UCSD-AML1 (cell line): ENCODE measurements around the gene ARHGAP8.
A peak's percentile ranks its signal among the peaks of the same experiment; 100 is the strongest.
"Not testable (repeated sequence)": the region's sequence is repeated elsewhere in the genome, so short reads cannot be mapped to it uniquely, and the experiment has no call there.

ENCODE experiments used
- DNase-seq: peaks from one replicate; lab custom pipeline; 2025; ENCODE audit not compliant: unreplicated experiment; lab: John Stamatoyannopoulos, UW

The ARHGAP8 gene

DNA sequence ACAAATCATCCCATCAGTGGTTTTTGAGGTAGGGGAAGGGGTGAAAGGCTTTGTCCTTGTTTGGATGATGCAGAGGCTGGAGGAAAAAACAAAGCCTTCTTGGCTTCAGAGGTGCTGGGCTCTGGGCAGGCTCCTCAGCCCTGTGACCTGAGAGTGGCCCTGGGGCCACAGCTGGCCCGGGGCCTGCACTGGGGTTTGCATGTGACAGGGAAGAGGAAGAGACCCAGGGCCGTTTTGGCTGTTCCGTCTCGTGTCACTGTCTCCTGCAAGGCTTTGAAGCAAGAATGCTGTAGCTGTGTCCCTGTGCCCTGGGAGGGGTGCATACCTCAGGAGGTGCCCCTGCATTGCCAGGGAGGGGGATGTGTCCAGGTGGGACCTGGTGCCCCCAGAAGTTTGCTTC is 12.6 kb downstream of the ARHGAP8 start:
- DNase-seq, result no peak

DNA sequence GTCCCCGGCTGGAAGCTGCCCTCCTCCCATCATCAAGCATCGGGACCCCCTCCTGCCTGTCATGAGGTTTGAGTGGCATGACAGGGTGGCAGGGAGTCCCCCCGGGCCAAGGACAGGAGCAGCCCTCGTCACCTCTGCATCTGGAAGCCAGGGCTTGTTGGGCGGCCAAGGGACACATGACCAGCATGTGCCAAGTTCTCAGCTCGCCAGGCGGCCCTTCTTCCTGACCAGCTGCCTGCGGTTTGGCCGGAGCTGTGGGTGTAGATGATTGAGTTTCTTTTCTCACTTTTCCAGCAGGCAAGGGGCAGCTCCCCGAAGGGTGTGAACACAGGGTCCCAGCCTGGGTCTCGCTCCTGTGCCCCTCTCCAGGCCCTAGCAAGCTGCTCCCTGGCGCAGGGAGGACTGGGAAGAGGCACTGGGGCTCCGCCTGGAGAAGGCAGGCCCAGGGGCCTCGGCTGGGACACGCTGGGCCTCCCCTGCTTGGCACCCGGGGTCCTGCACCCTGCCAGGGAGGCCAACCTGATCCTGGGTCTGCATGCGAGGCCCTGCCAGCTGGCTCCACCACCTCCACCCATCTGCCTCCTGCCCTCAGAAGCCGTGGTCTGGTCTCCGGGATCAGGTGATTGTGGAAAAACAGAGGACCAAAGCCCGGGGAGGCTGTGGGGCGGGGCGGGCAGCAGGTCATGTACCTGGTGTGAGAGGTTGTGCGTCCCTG is 13.4 kb downstream of the ARHGAP8 start:
- DNase-seq, result no peak

DNA sequence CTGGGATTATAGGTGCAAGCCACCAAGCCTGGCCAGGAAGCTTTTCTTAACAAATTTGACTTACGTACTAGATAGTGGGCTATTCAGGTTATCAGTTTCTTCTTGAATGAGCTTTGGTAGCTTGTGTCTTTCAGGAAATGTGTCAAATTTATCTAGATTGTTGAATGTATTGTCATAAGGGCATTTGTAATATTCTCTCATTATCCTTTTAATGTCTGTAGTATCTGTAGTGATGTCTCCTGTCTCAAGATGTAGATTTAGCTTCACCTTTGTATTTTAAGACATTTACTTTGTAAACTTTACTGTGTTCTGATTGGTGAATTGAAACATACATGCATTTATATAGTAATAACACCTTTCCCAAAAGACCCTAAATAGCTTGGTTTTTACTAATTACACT is 20.7 kb downstream of the ARHGAP8 start:
- no peak for DNase-seq

DNA sequence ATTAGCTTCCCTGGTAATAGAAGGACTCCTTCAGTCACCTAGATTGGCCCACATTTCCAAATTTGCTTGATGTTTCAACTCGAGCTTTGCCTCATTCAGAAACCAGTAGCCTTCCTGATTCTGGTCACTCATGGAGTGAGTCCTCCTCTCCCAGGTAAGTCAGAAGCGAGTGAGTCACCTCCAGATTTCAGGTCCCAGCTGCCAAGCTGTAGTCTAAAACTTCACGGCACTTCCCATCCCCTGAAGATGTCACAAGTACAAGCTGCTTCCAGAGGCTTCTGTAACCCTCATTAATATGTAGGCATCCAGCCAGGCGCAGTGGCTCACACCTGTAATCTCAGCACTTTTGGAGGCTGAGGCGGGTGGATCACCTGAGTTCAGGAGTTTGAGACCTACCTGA is 23.5 kb downstream of the ARHGAP8 start:
- DNase-seq, result no peak

DNA sequence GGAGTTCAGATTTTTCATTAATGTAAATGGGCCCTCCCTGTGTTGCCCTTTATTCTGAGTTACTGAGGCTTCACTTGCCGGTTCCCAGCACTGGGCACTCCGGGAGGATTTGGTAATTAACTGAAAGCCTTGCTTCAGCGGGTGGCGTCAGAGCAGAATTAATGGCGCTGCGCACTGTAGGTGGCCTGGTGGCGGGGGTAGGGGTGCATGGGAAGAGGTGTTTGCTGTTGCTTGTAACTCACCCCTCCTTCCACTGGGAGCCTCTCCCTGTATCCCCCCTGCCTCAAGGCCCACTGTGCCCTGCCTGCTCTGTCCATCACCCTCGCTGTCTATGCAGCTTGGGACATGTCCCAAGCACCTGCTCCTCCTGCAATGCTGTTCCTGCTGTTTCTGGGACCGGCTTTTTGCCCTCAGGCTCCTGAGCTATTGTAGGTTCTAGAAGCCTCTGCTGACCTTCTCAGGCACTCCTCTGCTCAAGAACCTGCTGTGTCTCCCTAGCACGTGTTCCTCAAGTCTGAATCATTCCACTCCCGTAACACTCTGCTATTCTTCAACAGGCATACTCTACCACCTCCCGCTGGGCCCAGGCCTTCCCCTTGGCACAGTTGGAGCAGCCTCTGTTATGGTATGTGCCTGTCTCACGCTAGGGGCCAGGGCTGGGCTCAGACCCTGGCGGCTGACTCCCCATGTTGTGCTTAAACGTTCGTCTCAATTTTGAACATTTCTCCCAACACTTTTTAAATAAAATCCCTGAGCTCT is 24.4 kb downstream of the ARHGAP8 start:
- DNase-seq, result no peak

DNA sequence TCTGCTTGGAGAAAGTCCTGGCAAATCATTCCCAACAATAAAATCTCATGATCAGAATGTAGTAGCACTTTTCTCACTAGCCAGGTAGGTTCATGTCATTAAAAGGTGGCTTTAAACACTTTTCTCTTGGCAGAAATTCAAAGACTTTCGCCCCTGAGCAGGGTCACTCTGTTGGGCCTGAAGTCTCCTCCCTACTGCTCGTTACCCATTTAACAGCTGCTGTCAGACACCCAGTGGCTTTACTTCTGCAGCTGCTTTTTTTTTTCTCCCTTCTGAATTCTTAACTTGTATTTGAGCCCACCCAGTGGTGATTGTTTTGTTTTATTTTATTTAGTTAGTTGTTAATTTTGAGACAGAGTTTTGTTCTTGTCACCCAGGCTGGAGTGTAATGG is 25.0 kb downstream of the ARHGAP8 start:
- DNase-seq, result no peak

DNA sequence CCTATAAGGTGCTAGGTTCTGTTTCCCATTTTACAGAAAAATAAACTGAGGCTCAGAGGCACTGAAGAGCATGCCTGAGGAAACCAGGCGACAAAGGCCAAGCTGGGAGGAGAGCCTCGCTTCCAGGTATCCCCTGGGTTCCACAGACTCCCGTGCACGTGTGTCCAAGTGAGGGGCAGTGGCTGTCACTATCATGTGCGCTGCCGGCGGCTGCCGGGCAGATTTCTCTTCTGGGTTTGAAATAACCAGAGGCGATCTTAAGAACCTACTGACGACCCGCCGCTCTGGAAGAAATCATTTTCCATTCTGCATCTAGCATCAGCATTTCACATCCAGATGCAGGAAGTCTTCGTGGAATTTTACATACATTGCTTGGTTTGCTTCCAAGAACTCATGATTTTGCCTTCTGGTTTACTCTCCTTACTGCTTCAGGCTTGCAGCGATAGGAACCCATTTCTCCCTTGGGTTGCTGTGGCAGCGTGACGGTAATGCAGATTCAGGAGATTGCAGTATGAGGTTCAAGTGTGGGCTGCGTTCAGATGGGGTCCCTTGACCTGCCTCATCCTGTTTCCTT is 28.6 kb downstream of the ARHGAP8 start:
- DNase-seq, result no peak

DNA sequence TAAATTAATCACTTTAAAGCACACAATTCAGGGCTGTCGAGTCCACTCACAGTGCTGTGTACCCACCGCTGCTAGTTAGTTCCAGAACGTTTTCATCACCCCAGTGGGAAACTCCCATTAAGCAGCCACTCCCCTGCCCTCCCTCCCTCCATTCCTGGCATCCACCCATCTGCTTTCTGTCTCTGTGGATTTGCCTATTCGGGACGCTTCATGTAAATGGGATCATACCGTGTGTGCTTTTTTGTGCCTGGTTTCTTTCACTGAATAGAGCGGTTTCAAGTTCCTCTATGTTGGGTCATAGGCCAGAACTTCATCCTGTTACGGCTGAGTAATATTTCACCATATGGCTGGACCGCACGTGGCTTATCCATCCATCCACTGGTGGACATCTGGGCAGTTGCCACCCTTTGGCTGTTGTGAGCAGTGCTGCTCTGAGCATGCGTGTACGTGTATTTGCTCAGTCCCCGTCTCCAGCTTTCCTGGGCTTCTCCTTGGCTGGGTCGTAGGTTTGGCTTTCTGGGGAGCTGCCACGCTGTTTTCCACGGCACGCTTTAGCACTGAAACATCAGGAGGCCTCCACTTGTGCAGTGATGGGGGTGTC is 30.1 kb downstream of the ARHGAP8 start:
- DNase-seq, result no peak

DNA sequence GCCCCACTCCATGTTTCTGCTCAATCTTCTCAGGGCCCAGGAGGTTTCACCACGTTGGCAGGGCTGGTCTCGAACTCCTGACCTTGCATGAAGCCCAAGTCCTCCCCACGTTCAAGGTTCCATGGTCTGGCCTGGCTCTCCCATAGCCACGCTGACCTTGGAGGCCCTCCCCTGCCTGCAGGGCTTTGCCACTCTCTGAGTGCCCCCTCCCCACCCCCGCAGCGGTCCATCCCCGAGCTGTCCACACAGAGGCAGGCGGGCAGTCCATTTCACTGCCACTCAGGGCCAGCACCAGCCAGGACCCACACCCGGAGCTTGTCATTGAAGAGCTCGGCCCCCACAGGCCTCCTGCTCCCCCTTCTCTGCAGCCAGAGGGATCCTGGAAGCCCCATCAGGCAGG is 30.7 kb downstream of the ARHGAP8 start:
- DNase-seq, result no peak

DNA sequence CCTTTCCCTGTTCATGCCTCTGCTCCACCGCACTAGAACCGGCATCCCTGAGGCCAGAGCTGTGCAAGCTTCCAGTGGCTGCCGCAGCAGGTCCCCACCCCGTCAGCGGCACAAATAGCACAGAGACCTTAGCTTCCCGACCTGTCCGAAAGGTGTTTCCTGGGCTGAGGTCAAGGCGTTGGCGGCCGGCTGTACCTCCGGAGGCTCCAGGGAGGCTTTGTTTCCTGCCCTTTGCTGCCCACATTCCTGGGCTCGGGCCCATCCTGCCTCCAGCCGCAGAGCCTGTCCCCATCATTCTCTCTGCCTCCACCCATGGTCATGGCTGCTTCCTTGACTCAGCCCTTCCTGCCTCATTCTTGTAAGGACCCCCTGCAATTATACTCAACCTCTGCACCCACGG is 31.2 kb downstream of the ARHGAP8 start:
- peak; percentile 32 for DNase-seq

DNA sequence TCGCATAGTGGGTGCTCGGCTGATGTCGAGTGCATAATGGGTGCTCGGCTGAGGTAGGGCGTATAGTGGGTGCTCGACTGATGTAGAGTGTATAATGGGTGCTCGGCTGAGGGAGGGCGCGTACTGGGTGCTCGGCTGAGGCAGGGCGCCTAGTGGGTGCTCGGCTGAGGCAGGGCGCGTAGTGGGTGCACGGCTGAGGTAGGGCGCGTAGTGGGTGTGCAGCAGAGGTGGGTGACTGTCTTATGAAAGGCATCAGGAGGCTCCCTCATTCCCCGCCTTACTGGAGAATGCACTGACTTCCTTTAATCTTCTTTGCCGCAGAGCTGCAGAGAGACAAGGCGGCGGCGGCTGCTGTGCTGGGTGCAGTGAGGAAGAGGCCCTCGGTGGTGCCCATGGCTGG is 33.8 kb downstream of the ARHGAP8 start:
- no peak for DNase-seq

DNA sequence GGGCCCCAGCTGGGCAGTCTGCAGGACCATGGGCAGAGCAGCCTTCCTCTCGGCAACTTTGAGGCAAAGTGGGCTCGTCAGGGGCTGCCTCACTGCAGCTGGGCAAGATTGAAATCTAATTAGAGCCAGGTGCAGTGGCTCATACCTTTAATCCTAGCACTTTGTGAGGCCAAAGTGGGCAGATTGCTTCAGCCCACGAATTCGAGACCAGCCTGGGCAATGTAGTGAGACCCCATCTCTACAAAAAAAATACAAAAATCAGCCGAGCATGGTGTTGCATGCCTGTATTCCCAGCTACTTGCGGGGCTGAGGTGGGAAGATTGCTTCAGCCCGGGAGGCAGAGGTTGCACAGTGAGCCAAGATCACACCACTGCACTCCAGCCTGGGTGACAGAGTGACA is 34.2 kb downstream of the ARHGAP8 start:
- no peak for DNase-seq

DNA sequence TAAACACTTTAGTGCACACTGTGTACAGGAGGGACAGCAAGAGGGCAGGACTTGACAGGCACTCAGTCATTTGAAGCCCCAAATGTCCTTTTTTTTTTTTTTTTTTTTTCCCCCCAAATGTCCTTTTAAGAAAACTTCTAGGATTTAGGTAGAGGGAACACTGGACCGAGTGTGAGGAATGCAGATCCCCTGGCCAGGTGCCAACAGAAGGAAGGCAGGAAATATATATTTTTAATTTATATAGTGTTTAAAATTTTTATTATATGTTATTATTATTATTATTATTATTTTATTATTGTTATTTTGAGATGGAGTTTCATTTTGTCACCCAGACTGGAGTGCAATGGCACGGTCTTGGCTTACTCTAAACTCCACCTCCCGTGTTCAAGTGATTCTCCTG is 35.5 kb downstream of the ARHGAP8 start:
- no peak for DNase-seq

DNA sequence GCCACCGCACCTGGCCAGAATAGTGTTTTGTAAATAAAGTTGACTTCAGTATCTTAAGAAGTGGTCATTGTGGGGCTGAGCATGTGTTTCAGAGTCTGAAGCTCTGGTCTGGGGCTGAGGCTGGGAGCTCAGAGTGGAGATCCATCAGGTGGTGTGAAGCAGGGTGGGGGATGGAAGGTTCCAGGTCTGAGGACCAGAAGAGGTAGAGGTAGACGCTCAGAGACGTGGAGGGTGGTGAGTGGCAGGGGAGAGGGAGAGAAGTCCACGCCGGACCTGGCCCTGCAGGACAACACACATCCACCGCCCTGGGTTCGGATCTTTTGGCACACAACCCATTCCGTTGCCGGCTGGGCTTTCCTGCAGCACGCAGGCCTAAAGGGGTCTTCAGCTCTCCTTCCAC is 40.7 kb downstream of the ARHGAP8 start:
- no peak for DNase-seq

DNA sequence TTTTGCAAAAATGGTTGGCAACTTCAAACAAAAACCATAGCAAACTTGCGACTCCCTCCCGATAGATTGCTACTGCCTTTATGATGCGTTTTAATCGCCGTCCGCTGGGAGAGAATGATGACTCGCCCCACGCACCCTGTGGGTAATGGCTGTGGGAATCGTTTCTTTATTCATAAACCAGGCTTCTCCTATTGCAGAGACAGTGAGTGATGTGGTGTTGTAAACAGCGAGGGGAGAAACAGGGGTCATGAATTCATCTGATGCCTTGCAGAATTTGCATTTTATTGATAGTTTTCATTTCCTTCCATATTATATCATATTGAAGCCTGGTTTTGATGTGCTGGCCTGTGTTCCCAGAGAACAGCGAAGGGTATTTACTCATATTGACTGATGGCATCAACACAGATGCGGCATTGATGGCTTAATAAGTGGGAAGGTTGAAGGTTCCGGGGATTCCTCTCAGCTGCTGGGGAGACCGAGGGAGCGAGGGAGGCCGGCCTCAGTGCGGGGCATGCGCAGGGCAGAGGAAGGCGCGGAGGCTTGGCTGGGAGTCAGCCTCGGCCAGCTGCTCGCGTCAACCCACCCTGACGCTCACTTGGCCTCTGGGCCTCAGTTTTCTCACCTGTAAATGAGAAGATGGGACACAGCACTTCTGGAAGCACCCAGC is 41.3 kb downstream of the ARHGAP8 start:
- no peak for DNase-seq

DNA sequence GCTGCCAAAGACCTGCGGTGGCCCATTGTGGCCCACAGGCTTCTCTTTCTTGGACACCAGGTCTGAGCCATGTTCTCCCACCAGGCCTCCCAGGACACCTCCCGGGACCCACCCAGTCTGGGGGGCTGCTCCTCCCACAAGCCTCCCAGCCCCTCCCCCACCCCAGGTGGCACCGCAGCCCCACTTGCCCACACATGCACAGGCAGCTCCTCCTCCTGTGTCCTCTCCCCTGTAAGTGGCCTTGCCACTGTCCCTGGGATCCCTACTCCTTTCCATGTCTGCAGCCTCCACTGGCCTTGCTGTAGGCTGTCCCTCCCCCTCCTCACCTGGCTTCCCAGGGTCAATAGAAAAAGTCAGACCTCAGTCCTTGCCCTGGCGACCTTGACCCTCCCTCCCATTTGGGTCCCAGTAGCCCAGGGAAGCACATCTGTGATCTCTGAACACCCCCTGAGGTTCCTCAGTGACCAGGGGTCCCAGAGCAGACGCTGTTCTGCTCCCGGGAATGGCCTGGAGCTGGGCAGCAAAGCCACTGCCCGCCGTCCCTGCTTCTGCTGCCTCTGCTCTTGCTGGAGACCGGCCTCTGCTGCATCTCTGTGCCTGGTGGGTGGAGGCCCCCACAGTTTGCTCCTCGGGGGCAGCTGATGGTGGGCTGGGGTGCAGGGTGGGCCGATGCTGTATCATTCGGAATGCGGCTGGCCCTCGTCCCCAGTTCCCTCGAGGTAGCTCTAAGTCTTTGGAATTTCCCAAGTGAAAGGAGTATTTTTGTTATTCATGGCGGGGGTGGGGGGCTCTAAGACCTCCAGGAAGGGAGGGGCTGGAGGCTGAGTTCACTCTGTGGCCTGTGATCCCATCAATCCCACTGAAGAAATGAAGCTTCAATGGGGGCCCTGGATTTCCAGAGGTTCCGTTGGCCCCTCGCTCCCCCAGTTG is 43.6 kb downstream of the ARHGAP8 start:
- DNase-seq, result no peak

DNA sequence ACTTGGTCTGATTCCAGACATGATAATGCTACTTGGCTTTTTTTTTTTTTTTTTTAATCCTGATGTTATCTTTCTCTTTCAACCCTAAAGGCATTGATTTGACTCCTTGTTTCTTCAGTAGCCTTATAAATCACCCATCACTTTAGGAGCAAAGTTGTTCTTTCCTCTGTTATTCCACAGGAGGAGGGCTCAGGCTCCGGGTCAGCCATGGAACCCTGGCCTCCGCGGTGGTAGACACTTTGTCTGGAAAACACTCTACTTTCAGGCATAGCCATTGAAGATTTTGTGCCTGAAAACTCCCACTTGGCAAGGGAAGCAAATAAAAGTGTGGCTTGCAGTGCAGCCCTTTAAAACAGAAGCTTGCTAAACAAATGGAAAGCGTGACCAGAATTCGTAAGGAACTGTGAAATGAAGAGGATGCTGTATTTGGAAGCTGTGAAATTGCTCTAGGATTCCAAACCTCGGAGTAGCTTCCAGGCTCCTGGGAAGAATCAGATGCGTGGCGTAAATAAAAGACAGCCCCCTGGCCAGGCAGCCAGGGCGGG is 44.9 kb downstream of the ARHGAP8 start:
- DNase-seq, result no peak

DNA sequence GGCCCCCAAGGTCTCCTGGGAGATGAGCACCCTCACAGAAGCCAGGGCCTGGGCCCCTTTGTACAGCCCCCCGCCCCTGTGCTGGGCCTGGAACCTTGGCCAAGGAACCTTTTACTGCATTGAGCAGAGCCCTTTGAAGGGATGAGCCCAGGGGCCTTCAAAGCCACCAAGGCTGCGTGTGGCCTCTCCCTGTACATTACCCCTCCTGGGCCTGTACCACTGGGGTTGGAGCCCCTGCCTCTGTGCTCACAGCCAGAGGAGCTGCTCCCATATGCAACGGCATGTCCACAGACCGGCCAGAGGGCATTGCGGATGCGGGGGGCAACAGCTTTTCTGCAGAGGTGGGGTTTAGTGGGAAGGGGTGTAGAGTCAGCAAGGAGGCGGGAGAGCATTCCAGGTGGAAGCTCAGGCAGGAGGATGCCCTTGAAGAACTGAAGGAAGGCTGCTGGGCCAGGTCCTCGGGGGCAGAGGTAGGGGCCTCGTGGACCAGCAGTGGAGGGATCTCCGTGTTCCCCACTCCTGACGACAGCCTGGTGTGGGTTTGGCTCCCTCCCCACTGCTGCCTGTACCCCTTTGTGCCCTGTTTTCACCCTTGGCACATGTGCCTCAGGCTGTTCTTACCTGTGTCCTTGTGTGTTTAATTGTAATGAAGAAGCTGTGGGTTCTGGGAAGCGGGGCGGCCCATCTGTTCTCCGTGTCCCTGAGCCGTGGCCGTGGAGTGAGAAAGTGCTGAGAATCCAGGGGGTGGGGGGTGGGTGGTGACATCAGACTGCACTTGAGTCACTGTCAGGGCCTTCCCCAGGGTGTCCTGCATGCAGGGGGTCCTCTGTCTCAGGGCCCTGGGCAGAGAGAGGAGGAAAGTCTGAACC is 46.9 kb downstream of the ARHGAP8 start:
- DNase-seq, result no peak

DNA sequence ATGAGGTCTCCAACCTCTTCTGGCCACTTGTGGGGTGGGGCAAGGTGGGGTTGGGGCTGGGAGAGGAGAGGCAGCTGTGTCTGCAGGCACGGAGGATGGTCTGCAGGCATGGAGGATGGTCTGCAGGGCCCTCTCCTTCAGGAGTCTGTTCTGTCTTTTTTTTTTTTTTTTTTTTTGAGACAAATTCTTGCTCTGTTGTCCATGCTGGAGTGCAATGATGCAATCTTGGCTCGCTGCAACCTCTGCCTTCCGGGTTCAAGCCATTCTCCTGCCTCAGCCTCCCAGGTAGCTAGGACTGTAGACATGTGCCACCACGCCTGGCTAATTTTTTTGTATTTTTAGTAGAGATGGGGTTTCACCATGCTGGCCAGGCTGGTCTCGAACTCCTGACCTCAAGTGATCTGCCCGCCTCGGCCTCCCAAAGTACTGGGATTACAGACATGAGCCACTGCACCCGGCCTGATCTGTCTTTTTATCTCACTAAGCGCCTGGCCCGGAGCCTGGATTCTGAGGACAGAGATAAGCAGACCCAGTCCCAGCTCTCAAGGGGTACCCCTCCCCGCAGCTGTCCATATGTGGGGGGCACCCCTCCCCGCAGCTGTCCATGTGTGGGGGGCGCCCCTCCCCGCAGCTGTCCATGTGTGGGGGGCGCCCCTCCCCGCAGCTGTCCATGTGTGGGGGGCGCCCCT is 47.7 kb downstream of the ARHGAP8 start:
- not testable (repeated sequence) for DNase-seq
